CD14-positive monocyte (primary cell): ENCODE data around the gene CDO1. TPM values are rescaled to one million over a fixed set of nuclear protein-coding genes. Genes with fewer than 3 reads are reported as not detected.

ENCODE experiments used
- DNase-seq, 3 donors: peaks; one replicate each; pipeline ENCODE4 v3.0.0-alpha.2; 2011 to 2022
- H2AFZ ChIP-seq: 2 replicates; pipeline ENCODE4 v1.6.0; 2012; ENCODE audit warnings: mild to moderate bottlenecking, low read depth, low read length, inconsistent platforms; ENCODE audit not compliant: insufficient read depth, poor library complexity, severe bottlenecking
- H3K27ac ChIP-seq, 2 donors: 1 replicate in 1 of 2; 2 replicates in 1 of 2; pipeline ENCODE4 v1.5.1; 2012 to 2013; ENCODE audit warnings: low read length in 2 of 2, control low read depth in 1 of 2, inconsistent platforms in 1 of 2, low read depth in 1 of 2, mild to moderate bottlenecking in 1 of 2
- H3K27me3 ChIP-seq, 2 donors: one replicate each; pipeline versions ENCODE4 v1.6.0 to v1.6.1; 2011 to 2013; ENCODE audit warnings: low read length in 2 of 2; ENCODE audit not compliant: control insufficient read depth in 2 of 2, insufficient read depth in 2 of 2
- H3K36me3 ChIP-seq, 2 donors: replicated peaks in 1 of 2; 1 replicate in 1 of 2; 2 replicates in 1 of 2; pipeline versions ENCODE4 v1.5.1 to v1.6.1; 2012 to 2013; ENCODE audit warnings: low read length in 2 of 2, control low read depth in 1 of 2, inconsistent platforms in 1 of 2, mild to moderate bottlenecking in 1 of 2; ENCODE audit not compliant: insufficient read depth in 2 of 2, control insufficient read depth in 1 of 2
- H3K4me1 ChIP-seq, 2 donors: 1 replicate in 1 of 2; 2 replicates in 1 of 2; pipeline versions ENCODE4 v1.5.1 to v1.6.1; 2012 to 2013; ENCODE audit warnings: low read length in 2 of 2, control low read depth in 1 of 2, inconsistent platforms in 1 of 2, mild to moderate bottlenecking in 1 of 2, moderate library complexity in 1 of 2; ENCODE audit not compliant: insufficient read depth in 2 of 2, control insufficient read depth in 1 of 2
- H3K4me2 ChIP-seq: replicated peaks from 2 replicates; pipeline ENCODE3; 2012; ENCODE audit warnings: low read length, moderate library complexity, mild to moderate bottlenecking; ENCODE audit not compliant: poor library complexity, severe bottlenecking; ENCODE audit errors: extremely low read depth
- H3K4me3 ChIP-seq, 3 experiments: fragments of 200-600 bp in 1 of 3; sonication (generic) in 1 of 3; replicated peaks in 1 of 3; 1 replicate in 2 of 3; 2 replicates in 1 of 3; pipeline ENCODE4 v1.5.1; 2011 to 2013; ENCODE audit warnings: low read length in 3 of 3, mild to moderate bottlenecking in 3 of 3, control low read depth in 2 of 3, low read depth in 2 of 3, inconsistent platforms in 1 of 3, moderate library complexity in 1 of 3
- H3K79me2 ChIP-seq: 2 replicates; pipeline ENCODE4 v1.6.0; 2012; ENCODE audit warnings: mild to moderate bottlenecking, control low read depth, inconsistent platforms, low read length, moderate library complexity; ENCODE audit not compliant: insufficient read depth
- H3K9ac ChIP-seq: 2 replicates; pipeline ENCODE4 v1.6.0; 2017; ENCODE audit warnings: low read length, mild to moderate bottlenecking; ENCODE audit not compliant: insufficient read depth, poor library complexity, severe bottlenecking
- H3K9me3 ChIP-seq, 2 donors: replicated peaks in 1 of 2; 1 replicate in 1 of 2; 2 replicates in 1 of 2; pipeline versions ENCODE4 v1.5.1 to v1.6.1; 2012 to 2013; ENCODE audit warnings: low read length in 2 of 2, control low read depth in 1 of 2; ENCODE audit not compliant: control insufficient read depth in 1 of 2, insufficient read depth in 1 of 2
- H4K20me1 ChIP-seq: 2 replicates; pipeline ENCODE4 v1.6.0; 2012; ENCODE audit warnings: mild to moderate bottlenecking, low read length, control low read depth, moderate library complexity; ENCODE audit not compliant: insufficient read depth
- H3K27ac Mint-ChIP-seq, 7 donors: one replicate each; pipeline ENCODE4 v1.8.0; 2020; ENCODE audit warnings: mild to moderate bottlenecking in 7 of 7, mixed read lengths in 7 of 7, moderate library complexity in 6 of 7, inconsistent platforms in 2 of 7
- H3K27me3 Mint-ChIP-seq, 3 donors: one replicate each; pipeline ENCODE4 v1.8.0; 2021 to 2022; ENCODE audit warnings: low read depth in 3 of 3, mild to moderate bottlenecking in 3 of 3, mixed read lengths in 3 of 3, moderate library complexity in 3 of 3, inconsistent platforms in 1 of 3
- H3K36me3 Mint-ChIP-seq, 2 donors: one replicate each; pipeline ENCODE4 v1.8.0; 2020; ENCODE audit warnings: mixed read lengths in 2 of 2, inconsistent platforms in 1 of 2, mild to moderate bottlenecking in 1 of 2
- H3K4me1 Mint-ChIP-seq: one replicate; pipeline ENCODE4 v1.8.0; 2020; ENCODE audit warnings: mild to moderate bottlenecking, mixed read lengths
- H3K4me3 Mint-ChIP-seq, 2 donors: one replicate each; pipeline ENCODE4 v1.8.0; 2020; ENCODE audit warnings: mild to moderate bottlenecking in 2 of 2, mixed read lengths in 2 of 2, moderate library complexity in 1 of 2
- H3K9me3 Mint-ChIP-seq, 7 donors: one replicate each; pipeline ENCODE4 v1.8.0; 2020 to 2022; ENCODE audit warnings: mixed read lengths in 7 of 7, mild to moderate bottlenecking in 6 of 7, moderate library complexity in 6 of 7, inconsistent platforms in 2 of 7
- WGBS: methylation state at CpG from one replicate; pipeline ENCODE4 v1.1.5; 2013; ENCODE audit warnings: missing lambda C conversion rate; ENCODE audit not compliant: insufficient coverage; 5-methylcytosine and 5-hydroxymethylcytosine counted together
- intact Hi-C, 2 donors: fragments of 100-400 bp; cut with micrococcal nuclease; formaldehyde crosslinking; loops; one replicate each; pipeline versions ENCODE4 v1.15.0 to v1.15.1; 2023
- polyA plus RNA-seq, 3 donors: library from polyadenylated mRNA; depleted of rRNA in 1 of 3; unstranded in 2 of 3; stranded (reverse) in 1 of 3; fragments of 300-500 nt in 2 of 3; fragments of >200 nt in 1 of 3; fragmentation: Illumina TruSeq in 2 of 3; gene quantifications; 1 replicate in 2 of 3; 2 replicates in 1 of 3; pipeline ENCODE4 v1.2.3, GENCODE V29; 2012 to 2021
- TF ChIP-seq, protein P1 (sequence below): fragments of 200-600 bp; IDR thresholded peaks from one replicate; pipeline ENCODE4 v1.8.0; 2022; ENCODE audit warnings: antibody characterized with exemption, mild to moderate bottlenecking

CDO1 gene
- polyA plus RNA-seq, 3 donors = not detected

GRCh38 chr5:115849258-115849798, 32.9 kb upstream of the CDO1 start:
- intact Hi-C loops = no loop called here
- DNase-seq = no peak
- Mint-ChIP-seq H3K4me1 (peaks cover 24% of the 10 kb centered on the region), H3K36me3 (peaks cover 5 to 13% of the 10 kb centered on the region in 2 donors), H3K4me3 (no peak overlapping the region), H3K27ac (no peak overlapping the region), H3K27me3 (no peaks in the 10 kb centered on the region), H3K9me3 (peaks cover 4 to 10% (median 7%) of the 10 kb centered on the region in 7 donors)
- 100% methylated on average over 1 of the region's 3 CpGs for WGBS
- Histone ChIP-seq H3K9ac (no peak overlapping the region), H4K20me1 (peaks cover 52% of the 10 kb centered on the region), H3K79me2 (peaks cover 100% of the 10 kb centered on the region), H3K4me3 (no peak overlapping the region), H3K9me3 (peaks cover 0 to 3% of the 10 kb centered on the region in 2 donors), H3K4me1 (peaks cover 0 to under 1% of the 10 kb centered on the region in 2 donors), H2AFZ (no peak overlapping the region), H3K36me3 (no peaks in the 10 kb centered on the region), H3K4me2 (no peak overlapping the region), H3K27ac (no peak overlapping the region), H3K27me3 (no peaks in the 10 kb centered on the region)
- TF ChIP-seq, protein P1, sequence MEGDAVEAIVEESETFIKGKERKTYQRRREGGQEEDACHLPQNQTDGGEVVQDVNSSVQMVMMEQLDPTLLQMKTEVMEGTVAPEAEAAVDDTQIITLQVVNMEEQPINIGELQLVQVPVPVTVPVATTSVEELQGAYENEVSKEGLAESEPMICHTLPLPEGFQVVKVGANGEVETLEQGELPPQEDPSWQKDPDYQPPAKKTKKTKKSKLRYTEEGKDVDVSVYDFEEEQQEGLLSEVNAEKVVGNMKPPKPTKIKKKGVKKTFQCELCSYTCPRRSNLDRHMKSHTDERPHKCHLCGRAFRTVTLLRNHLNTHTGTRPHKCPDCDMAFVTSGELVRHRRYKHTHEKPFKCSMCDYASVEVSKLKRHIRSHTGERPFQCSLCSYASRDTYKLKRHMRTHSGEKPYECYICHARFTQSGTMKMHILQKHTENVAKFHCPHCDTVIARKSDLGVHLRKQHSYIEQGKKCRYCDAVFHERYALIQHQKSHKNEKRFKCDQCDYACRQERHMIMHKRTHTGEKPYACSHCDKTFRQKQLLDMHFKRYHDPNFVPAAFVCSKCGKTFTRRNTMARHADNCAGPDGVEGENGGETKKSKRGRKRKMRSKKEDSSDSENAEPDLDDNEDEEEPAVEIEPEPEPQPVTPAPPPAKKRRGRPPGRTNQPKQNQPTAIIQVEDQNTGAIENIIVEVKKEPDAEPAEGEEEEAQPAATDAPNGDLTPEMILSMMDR = no peak

DNA sequence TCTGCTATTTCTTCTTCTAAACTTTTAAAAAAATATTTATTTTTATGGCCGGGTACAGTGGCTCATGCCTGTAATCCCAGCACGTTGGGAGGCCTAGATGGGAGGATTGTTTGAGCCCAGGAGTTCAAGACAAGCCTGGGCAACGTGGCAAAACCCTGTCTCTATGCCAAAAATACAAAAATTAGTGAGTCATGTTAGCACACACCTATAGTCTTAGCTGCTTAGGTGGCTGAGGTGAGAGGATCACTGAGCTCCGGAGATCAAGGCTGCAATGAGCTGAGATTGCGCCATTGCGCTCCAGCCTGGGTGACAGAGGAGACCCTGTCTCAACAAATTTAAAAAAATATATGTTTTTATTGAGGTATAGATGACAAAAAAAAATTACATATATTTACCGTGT, 30.8 kb upstream of the CDO1 start:
- H4K20me1 ChIP-seq = peaks cover 52% of the 10 kb centered on the region
- H3K27ac Mint-ChIP-seq = no peak overlapping the region

More for the DNA sequence above, 30.8 kb upstream of the CDO1 start:
- Histone ChIP-seq H2AFZ (no peak overlapping the region), H3K9ac (no peak overlapping the region), H3K36me3 (no peaks in the 10 kb centered on the region), H3K27me3 (no peaks in the 10 kb centered on the region), H3K4me1 (peaks cover 12 to 19% of the 10 kb centered on the region in 2 donors), H3K4me3 (no peak overlapping the region), H3K4me2 (no peak overlapping the region), H3K9me3 (no peaks in the 10 kb centered on the region), H3K79me2 (peaks cover 100% of the 10 kb centered on the region), H3K27ac (no peak overlapping the region)
- DNase-seq = no peak
- intact Hi-C loops = no loop called here
- no peak overlapping the region for H3K4me3 Mint-ChIP-seq
- H3K27me3 Mint-ChIP-seq = no peaks in the 10 kb centered on the region
- no peaks in the 10 kb centered on the region for H3K9me3 Mint-ChIP-seq
- H3K36me3 Mint-ChIP-seq = no peaks in the 10 kb centered on the region
- no CpG with 5 or more reads among the region's 7 CpGs for WGBS
- TF ChIP-seq, protein P1 = no peak
- peaks cover 39% of the 10 kb centered on the region for H3K4me1 Mint-ChIP-seq
